ENCODE measurements around the gene DUSP9. TPM values are rescaled to one million over a fixed set of nuclear protein-coding genes. Genes with fewer than 3 reads are reported as not detected.

The DUSP9 gene
- total and polyA plus RNA-seq, 2 donors (not counting 3 experiments of a cell fraction or from before 2014, with no cell fraction given): 0.04 TPM; not detected in 1

DNA sequence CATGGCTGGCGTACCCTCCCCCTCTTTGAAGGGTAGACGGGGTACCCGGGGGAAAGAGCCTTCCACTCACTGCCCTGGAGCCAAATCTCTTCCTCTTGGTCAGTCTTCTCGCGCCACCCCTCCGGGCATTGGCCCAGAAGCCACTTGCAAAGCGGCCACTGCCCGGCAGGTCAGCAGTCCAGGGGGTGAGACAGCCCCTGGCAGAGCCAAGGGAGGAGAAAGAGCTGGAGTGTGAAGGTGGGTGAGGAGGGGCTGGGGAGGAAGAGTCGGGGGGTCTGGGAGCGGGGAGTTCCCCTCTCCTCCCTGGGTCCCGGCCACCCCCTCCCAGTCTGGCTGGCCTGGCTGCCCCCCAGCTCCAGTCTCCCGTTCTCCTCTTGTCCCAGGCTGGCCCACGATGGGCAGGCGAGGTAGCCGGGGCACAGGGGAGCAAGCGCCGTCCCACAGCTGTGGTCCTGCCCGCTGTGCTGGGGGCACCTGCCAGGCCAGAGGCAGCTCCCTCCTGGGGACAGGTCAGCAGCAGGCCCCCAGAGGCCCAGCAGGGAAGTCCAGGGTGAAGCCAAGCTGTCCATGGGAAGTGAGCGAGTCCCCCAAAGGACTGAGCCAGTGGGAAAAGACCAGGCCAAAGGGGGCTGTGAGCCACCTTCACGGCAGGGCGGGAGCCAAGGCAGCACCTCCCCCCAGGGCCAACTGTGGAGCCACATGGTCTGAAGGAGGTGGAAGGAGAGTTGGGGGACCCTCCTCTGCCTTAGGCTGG is 21.6 kb upstream of the DUSP9 start:
- H3K27me3 ChIP-seq (ENCODE audit: control insufficient read depth in 2 of 2, insufficient read depth in 2 of 2, low read length in 2 of 2): peaks cover 0 to 1% of the 10 kb centered on the region in 2 experiments
- FAIRE-seq: no peak

More for the DNA sequence above, 21.6 kb upstream of the DUSP9 start:
- CTCF ChIA-PET: interaction anchor here (1.2 kb wide), 1 partner anchor 45 kb away, joined by 3 read pairs; no protein-coding TSS in a partner anchor
- dilution Hi-C loops (cut with MboI; ENCODE audit: extremely low pct_ligation_motif_present, low sequenced_read_pairs): no loop called here
- Histone ChIP-seq H3K9me1 (replicated peaks; ENCODE audit: control insufficient read depth, extremely low read depth, insufficient read depth, low read length) (no peaks in the 10 kb centered on the region), H3K4me1 (ENCODE audit: control insufficient read depth, extremely low read depth, insufficient read depth, low read length) (no peaks in the 10 kb centered on the region), H3K36me3 (ENCODE audit: control insufficient read depth in 2 of 2, extremely low read depth in 1 of 2, insufficient read depth in 2 of 2, low read length in 2 of 2) (no peaks in the 10 kb centered on the region), H4K20me1 (replicated peaks; ENCODE audit: control insufficient read depth, extremely low read depth, insufficient read depth, low read length) (no peaks in the 10 kb centered on the region), H3K27ac (ENCODE audit: insufficient read depth, low read depth, low read length) (no peak overlapping the region), H3K4me2 (ENCODE audit: insufficient read depth, low read length) (no peak overlapping the region), H3K79me2 (ENCODE audit: control insufficient read depth, insufficient read depth, low read length) (no peaks in the 10 kb centered on the region), H3K9me3 (replicated peaks; ENCODE audit: control insufficient read depth, insufficient read depth, low read length) (no peaks in the 10 kb centered on the region), H2AFZ (ENCODE audit: low read depth, low read length) (no peak overlapping the region), H3K9ac (replicated peaks; ENCODE audit: extremely low read depth, insufficient read depth, low read length) (no peak overlapping the region), H3K4me3 (replicated peaks in 1 of 3; ENCODE audit: insufficient read depth in 1 of 3, low read depth in 1 of 3, low read length in 3 of 3) (no peak overlapping the region)
- no peak for TF ChIP-seq POLR2AphosphoS5 (IDR thresholded peaks at IDR 0.05; ENCODE audit: insufficient read depth, low read depth, low read length)
- TF ChIP-seq FOS (IDR thresholded peaks at IDR 0.05; ENCODE audit: borderline replicate concordance, insufficient read depth, low read length): no peak
- TF ChIP-seq, protein P1, sequence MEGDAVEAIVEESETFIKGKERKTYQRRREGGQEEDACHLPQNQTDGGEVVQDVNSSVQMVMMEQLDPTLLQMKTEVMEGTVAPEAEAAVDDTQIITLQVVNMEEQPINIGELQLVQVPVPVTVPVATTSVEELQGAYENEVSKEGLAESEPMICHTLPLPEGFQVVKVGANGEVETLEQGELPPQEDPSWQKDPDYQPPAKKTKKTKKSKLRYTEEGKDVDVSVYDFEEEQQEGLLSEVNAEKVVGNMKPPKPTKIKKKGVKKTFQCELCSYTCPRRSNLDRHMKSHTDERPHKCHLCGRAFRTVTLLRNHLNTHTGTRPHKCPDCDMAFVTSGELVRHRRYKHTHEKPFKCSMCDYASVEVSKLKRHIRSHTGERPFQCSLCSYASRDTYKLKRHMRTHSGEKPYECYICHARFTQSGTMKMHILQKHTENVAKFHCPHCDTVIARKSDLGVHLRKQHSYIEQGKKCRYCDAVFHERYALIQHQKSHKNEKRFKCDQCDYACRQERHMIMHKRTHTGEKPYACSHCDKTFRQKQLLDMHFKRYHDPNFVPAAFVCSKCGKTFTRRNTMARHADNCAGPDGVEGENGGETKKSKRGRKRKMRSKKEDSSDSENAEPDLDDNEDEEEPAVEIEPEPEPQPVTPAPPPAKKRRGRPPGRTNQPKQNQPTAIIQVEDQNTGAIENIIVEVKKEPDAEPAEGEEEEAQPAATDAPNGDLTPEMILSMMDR (IDR thresholded peaks at IDR 0.05; ENCODE audit: extremely low read depth in 1 of 2, insufficient read depth in 1 of 2, low read depth in 1 of 2, low read length in 2 of 2): no peak
- TF ChIP-seq EZH2 (IDR thresholded peaks at IDR 0.05; ENCODE audit: borderline replicate concordance, low read depth, low read length, severe bottlenecking): no peak
- TF ChIP-seq, protein P2, sequence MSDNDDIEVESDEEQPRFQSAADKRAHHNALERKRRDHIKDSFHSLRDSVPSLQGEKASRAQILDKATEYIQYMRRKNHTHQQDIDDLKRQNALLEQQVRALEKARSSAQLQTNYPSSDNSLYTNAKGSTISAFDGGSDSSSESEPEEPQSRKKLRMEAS (IDR thresholded peaks at IDR 0.05; ENCODE audit: insufficient read depth, insufficient read length): no peak
- TF ChIP-seq JUN (IDR thresholded peaks at IDR 0.05; ENCODE audit: borderline replicate concordance, insufficient read depth, insufficient read length, low read depth): no peak
- no peak for TF ChIP-seq MYC (IDR thresholded peaks at IDR 0.05; ENCODE audit: low read depth, low read length)
- no peak for TF ChIP-seq POLR2A (IDR thresholded peaks at IDR 0.05; ENCODE audit: low read depth, low read length)
- TF ChIP-seq GATA2 (IDR thresholded peaks at IDR 0.05; ENCODE audit: insufficient read depth, insufficient read length, low read depth, low read length): no peak
- intact Hi-C loops (cut with micrococcal nuclease): no loop called here
- DNase-seq (ENCODE audit: low read depth, low spot score): no peak
- BruUV-seq (replicated peaks): no TSS peak
- POLR2A ChIA-PET: no interaction called here
